T47D (cell line): ENCODE measurements around the gene PEMT.

Experiments
- DNase-seq, 2 experiments: peaks; one replicate each; pipeline versions ENCODE4 v3.0.0 to v3.0.0-alpha.2; 2011 to 2012; ENCODE audit warnings: low read depth in 1 of 2, low spot score in 1 of 2
- JUND ChIP-seq: IDR thresholded peaks from 2 replicates; pipeline ENCODE4 v1.6.1; 2012; ENCODE audit warnings: low read depth
- in situ Hi-C: cut with HindIII; loops from 2 replicates; pipeline ENCODE4 v1.10.0; 2016; ENCODE audit warnings: low sequenced_read_pairs, low pct_unique_long_range_greater_than_20kb

Gene PEMT

DNA sequence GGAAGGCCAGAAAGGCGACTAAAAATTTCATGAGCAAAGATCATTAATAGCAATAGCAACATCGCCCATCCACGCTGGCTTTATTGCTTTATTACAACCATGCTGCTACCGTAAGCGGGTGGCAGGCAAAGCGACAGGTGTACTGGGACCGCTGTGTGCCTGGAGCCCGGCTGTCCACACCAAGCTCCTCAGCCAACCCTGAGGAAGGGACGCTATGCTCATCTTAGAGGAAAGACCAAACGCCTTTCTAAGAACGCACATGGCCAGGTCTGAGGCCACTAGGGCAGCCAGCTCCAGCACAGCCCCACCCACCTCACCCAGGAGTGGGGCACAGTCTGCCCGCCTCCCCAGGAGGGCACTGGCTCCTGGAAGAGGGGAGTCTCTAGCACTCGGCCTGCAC, 28.0 kb downstream of the PEMT start:
- in situ Hi-C loops = no loop called here
- DNase-seq = no peak
- TF ChIP-seq JUND = no peak

DNA sequence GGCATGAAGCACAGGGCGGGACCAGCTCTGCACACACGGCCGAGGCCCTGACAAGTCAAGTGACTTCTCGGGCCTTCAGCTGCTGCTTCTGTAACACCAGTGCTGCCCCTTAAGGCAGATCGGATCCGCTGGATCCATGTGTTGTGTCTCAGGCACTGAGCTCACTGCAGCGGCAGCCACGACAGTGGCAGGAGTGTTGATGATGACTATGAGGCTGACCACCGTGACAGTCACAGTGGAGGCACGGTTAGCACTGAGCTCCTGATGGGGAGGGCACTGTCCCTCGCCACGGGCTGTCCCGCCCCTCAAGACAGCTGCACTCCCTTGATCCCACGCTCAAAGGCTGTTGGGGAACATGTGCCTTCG, 29.4 kb downstream of the PEMT start:
- TF ChIP-seq JUND = no peak
- DNase-seq = no peak
- in situ Hi-C loops = no loop called here

DNA sequence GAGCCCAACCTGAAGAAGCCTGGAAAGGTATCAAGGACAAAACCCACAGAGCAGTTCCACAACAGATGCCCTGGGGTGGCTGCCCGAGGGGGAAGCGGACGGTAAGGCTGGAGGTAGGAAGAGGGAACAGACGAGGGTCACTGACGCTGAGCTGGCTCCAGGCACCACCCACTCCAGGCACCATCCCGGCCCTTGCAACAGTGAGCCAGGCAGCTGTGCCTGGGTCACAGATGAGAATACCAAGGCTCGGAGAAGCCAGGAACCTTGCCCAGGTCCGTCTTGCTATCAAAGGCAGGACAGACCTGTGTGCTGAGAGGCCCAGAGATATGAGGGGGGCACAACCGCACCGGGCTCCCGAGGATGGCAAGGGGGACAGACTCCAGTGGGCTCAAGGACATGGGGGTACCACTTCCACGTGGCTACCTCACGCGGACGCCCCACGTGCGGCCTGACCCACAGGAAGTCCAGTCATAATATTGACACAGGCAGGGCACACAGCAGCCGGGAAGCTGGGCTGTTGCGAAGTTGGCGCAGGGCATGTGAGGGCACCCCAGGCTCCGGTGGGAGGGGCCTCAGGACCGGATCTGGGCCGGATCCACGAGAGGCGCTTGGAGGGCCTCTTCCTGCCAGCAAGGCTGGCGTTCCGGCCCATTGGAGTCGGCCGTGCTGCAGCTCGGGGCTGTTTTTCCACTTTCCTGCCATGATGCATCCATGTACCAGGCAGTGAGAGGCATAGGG, 29.9 kb downstream of the PEMT start:
- DNase-seq = no peak
- in situ Hi-C loops = no loop called here
- no peak for TF ChIP-seq JUND

DNA sequence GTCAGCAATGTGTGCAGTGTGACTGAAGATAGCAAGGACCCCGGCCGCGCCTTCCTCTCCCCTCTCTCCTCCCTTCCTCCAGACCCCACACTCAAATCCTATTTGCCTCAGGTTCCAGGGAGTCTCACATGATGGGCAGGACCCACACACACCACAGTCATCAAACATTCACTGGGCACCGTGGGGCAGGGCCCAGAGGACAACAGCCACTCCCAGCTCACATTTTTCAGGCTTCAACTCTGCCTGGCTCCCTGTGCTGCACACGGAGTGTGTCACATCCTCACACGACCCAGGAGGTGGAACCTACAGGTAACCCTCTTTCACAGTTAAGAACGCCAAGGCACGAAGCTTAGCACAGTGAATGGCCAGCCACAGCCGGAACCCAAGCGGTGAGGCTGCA, 30.5 kb downstream of the PEMT start:
- DNase-seq = no peak
- no peak for TF ChIP-seq JUND

DNA sequence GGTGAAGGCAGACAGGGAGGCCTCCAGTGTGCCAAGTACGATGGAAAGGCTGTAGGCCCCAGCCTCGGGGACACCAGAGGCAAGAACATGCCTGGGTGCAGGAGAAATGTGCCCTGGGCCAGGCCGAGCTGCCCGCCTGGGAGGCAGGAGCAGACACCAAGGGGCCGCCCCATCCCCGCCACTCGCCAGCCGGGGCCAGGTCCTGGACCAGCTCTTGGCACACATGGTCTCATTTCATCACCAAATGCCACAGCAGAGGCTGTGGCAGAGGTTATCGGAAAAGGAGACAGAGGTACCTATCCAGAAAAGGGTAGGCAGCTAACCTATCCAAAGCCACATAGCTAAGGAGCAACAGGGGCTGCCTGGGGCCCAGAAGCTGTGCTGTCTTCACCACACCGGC, 31.3 kb downstream of the PEMT start:
- in situ Hi-C loops = no loop called here
- DNase-seq = no peak
- no peak for TF ChIP-seq JUND

More for the DNA sequence above, 30.5 kb downstream of the PEMT start:
- in situ Hi-C loops = no loop called here

DNA sequence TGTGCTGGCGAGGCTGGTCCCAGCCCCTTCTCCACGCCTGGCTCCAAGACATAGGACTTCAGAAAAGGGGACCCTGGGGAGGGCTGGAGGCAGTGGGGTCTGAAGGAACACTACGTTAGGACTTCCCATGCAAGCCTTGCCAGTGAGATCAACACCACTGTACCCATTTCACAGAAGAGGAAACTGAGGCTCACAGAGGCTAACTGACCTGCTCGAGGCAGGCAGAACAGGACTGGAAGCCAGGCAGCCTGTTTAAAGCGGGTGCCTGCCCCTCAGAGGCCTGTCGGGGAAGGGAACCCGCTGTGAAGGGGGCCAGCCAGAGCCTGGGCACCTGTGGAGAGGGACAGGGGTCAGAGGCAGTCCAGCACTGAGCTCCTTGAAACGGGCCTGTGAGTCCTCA, 32.3 kb downstream of the PEMT start:
- TF ChIP-seq JUND = no peak
- no peak for DNase-seq
- in situ Hi-C loops = no loop called here

DNA sequence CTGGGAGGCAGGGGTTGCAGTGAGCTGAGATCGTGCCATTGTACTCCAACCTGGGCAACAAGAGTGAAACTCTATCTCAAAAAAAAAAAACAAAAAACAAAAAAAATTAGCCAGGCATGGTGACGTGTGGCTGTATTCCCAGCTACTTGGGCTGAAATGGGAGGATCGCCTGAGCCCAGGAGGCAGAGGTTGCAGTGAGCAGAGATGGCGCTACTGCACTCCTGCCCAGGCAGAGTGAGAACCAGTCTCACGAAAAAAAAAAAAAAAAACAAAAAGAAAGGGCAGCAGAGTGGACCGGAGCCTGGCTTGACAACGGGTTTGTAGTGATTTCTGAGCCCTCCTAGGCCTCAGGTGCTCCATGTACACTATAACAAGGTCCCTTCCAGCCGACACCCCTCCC, 33.1 kb downstream of the PEMT start:
- TF ChIP-seq JUND = no peak
- in situ Hi-C loops = no loop called here
- no peak for DNase-seq

DNA sequence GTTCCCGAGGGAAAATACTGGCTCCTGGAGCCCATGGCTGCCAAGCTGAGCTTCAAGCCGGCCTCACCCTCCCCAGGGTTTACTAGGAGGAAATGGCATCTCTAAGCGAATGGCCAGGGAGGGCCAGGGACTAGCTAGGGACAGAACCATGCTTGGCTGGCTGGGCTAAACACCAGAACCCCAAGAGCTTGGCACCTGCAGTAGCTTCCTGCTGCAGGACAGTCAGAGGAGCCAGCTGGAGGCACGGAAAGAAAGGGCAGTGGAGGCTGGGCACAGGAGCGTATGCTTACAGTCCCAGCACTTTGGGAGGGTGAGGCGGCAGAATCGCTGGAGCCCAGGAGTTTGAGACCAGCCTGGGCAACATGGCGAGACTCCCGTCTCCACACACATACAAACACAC, 33.7 kb downstream of the PEMT start:
- no peak for DNase-seq
- in situ Hi-C loops = no loop called here
- TF ChIP-seq JUND = no peak

DNA sequence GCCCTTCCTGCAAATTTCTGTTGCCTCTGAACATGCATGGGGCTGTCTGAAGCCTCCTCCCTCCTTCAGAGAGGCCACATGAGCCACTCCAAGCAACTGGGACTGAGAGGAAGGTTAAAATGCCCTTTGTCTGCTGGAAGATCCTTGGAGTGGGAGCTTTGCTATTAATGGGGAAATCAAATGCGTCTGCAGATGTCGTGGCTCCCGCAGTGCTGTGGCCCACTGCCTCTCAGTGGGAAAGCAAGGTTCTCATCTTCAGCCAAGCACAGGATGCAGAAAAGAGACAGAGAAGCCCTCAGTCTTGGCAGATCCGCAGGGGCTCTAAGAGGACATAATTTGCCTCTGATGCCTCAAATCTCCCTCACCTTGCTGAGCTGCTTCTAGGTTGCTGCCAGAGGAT, 34.8 kb downstream of the PEMT start:
- no peak for DNase-seq
- TF ChIP-seq JUND = no peak
- in situ Hi-C loops = no loop called here

DNA sequence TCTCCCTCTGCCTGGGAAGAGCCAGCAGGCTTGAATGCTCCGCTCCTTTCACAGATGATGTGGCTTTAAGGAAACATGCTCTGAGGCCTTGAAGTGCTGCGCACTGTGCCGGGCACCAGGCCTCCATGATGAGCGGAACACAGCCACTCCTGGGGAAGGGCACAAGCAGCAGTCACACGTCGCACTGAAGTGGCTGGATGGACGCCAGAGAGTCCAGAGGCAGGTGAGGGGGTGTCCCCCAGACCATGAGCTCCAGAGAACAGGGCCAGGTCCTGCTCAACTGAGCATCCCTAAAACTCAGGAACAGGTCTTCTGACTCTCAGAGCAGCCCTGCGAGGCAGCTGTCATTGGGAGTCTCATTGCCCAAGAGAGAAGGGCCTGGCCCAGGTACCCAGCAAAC, 35.6 kb downstream of the PEMT start:
- no peak for TF ChIP-seq JUND
- in situ Hi-C loops = no loop called here

DNA sequence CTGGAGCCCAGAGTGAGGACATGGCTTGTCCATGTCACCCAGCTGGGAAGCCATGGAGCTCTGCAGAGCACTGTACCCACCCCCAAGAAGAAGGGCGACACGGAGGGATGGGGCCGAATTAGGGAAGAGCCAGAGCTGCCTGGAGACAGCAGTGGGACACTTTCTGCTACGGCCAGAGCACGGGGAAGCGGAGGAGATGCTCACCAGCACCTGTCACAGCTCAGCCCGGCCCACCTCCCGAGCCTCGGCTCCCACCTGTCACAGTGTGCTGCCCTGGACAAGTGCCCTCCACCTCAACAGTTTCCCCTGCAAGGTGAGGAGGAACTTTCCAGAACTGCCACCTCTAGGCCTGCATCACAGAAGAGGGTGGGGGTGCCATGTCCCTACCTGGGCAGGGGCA, 36.4 kb downstream of the PEMT start:
- TF ChIP-seq JUND = no peak
- no peak for DNase-seq
- in situ Hi-C loops = no loop called here

More for the DNA sequence above, 35.6 kb downstream of the PEMT start:
- no peak for DNase-seq

DNA sequence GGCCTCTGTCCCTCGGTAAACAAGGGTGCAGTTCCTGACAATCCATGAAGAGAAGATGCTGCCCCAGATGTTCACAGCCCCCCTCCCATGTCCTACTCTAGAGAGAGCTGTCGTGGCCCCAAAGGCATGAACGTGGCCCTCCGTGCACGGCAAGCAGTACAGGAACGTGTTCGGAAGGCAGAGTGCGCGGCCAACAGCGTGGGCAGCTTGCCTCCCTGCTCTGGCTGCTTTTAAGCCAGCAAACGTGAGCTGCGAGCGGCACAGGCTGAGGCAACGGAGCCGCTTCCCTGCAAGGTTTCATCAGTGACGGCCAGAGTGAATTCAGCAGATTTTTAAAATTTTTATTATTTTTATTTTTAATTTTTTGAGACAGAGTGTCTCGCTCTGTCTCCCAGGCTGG, 37.2 kb downstream of the PEMT start:
- in situ Hi-C loops = no loop called here
- no peak for TF ChIP-seq JUND
- DNase-seq = no peak

DNA sequence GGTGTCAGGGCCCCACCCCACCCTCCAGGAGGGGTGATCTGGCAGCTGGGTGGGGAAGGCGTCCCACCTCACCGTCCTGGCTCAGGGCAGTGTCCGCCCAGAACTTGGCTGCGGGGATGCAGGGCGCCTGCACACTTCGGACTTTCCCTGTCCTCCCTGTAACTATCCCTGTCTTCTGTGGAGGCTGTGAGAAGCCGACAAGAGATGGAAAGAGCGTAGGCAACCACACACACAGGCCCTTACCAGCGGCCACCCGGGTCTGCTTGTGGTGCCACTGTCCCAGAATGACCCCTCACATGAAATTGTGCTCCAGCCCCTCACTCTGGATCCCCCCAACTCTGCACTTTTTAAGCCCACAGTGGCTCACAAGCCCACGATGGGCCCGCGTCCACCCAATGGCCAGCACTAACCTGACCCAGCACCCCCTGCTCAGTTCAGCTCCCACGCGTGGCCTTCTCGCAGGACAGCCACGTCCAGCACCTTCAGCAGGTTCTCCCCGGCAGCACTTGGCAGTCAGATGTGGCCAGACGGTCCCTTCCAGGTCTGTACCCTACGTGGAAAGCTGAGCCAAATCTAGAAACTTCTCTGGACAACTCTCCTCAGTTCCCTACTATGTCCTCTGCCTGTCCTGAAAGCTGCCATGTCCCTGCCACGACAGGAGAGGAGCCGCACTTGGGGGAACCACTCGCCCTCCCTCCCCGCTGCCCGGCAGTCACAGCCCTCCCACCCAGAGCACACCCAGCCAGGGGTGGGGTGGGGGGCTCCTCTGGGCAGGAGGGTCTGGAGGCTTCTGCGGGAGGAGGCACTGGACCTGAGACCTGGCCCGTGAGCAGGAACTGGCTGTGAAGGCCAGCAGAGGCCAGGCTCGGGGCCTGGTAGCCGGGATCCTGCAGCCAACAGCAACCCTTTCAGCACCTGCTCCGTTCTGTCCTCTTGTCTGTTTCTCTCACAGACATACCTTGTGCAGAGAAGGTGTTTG, 38.0 kb downstream of the PEMT start:
- in situ Hi-C loops = no loop called here
- TF ChIP-seq JUND = no peak
- DNase-seq = no peak
